ACHN (cell line): Measurements from ENCODE around the gene SNRNP48.

Experiments
- DNase-seq: peaks from one replicate; pipeline ENCODE4 v3.0.0-alpha.2; 2015
- in situ Hi-C: cut with HindIII; loops from 2 replicates; pipeline ENCODE4 v1.10.0; 2017; ENCODE audit warnings: low sequenced_read_pairs, low pct_ligation_motif_present, low pct_unique_long_range_greater_than_20kb

SNRNP48 gene

DNA sequence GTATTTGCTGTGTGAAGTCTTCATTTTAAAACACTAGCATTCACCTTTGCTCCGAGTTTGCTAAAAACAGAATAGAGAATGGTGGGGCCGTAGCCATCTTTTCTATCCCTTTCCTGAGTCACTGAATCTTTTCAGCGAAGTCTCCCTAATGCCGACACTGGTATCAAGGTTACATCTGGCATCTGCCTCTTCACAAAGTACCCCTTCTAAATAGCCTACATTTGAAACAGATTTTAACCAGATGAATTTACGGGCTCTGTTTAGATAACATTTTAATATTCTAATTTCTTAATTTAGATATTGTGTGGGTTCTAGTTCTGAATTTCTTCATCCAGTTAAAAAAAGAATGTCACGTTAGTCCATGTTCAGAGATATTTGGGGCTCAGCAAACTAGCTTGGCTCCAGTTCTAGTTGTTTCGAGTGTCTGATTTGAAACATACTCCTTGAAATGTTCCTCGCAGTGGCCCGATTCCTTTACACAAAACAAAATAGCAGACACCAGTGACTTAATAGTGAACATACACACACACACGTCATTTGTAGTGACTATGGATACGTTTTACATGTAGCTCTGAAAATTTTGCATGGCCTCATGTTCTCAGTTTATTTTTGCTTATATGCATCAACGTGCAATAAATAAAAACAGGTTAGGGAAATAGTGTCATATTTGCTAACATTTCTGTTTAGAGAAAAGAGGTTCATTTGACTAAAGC is 33.4 kb upstream of the SNRNP48 start:
- no peak for DNase-seq
- in situ Hi-C loops: no loop called here

DNA sequence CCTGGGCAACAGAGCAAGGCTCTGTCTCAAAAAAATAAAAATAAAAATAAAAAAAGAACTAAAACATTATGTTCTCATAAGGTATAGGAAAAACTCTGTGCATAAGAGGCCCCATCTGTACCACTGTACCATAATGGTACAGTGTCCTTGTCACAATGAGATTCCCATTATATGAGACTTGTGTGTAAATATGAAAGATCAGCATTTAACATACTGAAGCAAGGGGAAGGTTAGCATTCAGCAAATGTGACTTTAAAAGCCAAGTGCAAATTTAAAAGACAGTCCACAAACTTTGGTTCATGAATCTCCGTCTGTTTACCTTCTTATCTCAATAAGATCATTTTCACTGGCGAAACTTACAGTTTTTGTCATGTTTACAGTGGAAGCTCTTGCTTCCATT is 32.3 kb upstream of the SNRNP48 start:
- in situ Hi-C loops: no loop called here
- DNase-seq: no peak

DNA sequence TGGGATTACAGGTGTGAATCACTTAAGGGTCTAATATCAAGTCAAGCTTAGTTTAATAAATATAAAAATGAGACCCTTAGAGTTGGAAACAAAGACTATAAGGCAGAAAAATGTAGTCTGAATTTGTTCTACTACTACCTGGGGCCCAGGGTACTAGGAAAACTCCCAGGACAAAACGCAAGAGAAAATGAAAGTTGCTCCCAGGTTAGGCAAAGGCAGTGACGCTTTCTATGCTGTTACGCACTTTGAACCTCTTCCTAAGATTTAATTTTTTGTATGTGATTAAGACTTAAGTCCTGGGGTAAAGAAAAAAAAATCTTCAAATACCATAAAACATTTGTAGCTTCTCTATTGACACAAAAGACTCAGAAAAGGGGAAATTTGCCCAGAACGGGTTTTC is 31.2 kb upstream of the SNRNP48 start:
- no peak for DNase-seq
- in situ Hi-C loops: no loop called here

DNA sequence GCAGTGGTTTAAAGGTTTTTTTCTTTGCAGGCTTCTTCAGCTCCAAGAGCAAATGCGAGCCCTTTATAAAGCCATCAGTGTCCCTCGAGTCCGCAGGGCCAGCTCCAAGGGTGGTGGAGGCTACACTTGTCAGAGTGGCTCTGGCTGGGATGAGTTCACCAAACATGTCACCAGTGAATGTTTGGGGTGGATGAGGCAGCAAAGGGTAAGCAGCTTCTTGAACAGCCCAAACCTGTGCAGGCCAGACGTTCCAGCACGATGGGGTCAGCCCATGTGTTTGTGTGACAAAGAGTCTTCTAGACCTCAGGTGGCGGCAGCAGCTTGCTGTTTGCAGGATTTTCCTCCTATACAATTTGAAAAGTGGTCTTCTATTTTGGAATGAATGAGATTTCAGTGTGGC is 30.8 kb upstream of the SNRNP48 start:
- DNase-seq: no peak
- in situ Hi-C loops: no loop called here

DNA sequence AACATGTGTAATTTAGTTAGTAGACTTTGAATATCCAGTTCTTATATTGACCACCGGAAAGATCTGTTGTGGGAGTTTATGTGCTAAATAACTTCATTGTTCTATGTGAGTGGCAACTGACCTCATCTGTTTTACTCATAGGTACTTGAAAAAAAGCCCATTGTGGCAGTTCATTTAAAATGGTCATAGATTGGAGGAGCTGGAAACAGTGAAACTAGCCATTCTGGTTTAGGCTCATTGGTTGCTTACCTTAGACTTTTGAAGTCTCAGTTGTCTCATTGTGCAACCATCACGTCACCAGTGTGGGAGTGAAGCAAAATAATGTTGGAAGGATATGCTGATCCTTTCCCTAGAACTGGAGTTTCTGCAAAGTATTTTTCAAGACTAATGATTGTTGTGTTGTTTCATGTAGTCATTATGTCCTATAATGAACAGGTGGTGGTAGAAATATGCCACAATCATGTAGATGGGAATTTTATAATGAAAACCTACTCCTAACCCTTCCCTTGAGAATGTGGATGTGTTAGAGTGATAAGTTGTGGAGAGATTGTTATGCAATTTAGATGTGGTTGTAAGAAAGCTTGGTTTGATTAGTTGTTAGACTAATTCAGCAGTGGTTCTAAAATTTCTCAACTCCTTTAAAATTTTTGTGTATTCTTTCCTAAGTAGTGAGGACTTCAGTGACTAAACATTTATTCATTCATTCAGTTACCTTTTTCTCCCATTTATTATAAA is 30.2 kb upstream of the SNRNP48 start:
- in situ Hi-C loops: no loop called here
- DNase-seq: no peak

DNA sequence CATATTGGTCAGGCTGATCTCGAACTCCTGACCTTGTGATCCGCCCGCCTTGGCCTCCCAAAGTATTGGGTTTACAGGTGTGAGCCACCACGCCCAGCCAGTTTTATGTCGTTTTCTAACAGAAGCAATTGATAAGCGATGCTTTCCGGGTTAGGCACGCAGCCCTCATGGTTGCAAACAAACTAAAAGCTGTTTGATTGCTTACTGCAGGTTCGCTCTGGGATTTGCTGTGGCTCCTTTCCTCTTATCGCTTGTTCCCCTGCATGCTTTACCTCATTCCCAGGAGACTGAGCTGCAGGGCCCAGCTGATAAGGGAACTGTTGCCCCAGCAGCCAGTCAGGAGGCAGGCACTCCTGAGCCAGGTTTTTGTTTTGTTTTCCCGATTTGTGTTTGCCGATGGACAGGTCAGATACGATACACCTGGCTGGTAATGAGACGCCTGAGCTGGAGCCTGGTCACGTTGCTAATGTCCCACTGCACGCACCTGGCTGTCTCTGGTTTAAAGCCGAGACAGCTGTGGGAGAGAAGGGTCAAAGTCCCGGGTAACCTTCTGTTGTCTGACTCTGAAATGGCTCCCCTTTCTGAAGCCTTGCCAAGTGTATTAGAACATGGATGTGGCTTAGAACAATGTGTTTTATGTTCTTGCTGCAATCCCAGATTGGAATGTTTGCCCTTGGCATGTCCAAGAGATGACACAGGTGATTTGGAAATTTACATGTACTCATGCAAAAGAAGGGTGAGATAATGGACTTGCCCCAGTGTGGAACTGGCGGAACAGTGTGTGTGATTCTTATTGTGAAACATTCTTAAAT is 28.6 kb upstream of the SNRNP48 start:
- no peak for DNase-seq
- in situ Hi-C loops: no loop called here

DNA sequence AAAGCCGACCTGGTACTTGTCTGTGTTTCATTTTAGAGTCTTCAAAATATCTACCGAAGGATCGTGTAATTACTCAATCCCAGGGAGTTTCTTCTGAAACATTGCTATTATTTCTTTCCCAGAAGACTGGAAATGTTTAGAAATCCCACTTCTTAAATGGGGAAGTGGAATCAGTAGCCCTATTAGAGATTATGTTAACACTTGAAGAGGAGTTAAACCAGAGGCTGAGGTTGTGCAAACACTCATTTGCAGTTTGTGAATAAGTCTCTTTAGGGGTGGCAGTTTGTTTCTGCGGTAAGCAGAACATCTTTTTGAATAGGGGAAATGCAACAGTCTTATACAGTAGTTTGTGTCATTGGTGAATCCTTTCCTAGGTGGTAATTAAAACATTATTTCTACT is 27.2 kb upstream of the SNRNP48 start:
- no peak for DNase-seq
- in situ Hi-C loops: no loop called here

DNA sequence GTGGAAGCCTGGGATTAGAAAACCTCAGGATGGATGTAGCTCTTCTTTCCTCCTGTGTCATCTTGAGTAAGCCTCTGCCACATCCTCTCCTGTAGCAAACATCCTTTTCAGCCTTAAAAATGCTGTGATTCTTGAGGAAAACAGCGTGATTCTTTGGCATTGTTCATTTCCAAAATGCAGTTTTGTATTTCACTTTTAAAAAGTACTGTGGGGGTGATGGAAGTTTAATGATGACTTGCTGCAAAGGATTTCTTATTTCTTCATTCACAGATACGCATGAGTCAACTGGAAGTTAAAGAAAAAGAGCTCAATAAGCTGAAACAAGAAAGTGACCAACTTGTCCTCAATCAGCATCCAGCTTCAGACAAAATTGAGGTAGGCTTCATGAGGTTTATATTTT is 23.9 kb upstream of the SNRNP48 start:
- in situ Hi-C loops: no loop called here
- no peak for DNase-seq

DNA sequence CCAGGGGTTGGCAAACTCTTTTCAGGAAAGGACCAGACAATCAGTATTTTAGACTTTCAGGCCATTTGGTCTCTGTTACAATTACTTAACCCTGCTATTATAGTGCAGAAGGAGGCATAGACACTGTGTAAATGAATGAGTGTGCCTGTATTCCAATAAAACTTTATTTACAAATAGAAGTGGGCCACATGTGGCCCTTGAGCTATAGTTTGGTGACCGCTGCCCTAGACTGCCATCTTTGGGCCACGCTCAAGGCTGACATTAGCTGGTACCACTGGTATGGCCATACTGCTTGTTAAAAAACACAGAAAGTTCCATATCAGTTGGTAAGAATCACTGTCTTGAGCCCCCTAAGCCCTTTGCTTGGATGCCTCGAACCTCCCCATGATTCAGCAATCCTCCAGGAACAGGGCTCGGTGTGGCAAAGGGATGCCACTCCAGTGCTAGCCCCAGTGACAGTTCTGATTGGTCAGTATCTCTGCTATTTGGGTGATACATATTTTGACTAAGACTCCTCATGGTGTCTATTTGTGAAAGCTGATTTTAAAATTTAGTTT is 23.3 kb upstream of the SNRNP48 start:
- in situ Hi-C loops: no loop called here
- DNase-seq: no peak

DNA sequence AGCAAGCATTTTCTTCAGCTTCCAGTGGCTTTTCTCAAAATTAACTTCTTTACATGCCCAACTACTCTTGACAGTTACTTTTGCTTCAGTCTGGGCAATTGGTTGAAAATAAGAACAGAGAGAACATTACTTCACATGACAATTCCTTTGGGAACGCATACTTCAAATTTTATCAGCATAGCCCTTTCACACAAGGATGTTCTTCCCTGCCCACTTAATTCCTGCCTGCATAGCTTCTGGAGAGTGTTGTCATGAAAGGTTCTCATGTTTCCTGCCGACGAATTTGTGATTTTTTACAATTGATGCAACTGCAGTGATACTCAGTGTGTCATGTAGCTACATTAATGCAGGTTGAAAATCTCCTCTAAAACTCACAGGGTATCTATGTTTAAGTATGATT is 22.0 kb upstream of the SNRNP48 start:
- no peak for DNase-seq
- in situ Hi-C loops: no loop called here

DNA sequence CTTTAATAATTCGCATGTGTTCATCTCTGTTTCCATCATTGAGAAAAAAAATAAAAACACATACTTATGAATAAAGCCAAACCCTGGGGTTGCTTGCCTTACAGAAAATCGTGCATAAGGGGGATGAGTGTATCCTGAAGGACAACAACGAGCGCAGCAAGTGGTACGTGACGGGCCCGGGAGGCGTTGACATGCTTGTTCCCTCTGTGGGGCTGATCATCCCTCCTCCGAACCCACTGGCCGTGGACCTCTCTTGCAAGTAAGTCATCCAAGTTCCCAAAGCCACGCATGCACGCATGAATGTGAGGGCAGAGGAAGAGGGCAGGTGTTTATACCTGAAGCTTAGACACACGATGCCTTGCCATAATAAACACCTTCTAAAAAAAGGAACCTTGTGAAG is 20.9 kb upstream of the SNRNP48 start:
- DNase-seq: no peak
- in situ Hi-C loops: no loop called here

DNA sequence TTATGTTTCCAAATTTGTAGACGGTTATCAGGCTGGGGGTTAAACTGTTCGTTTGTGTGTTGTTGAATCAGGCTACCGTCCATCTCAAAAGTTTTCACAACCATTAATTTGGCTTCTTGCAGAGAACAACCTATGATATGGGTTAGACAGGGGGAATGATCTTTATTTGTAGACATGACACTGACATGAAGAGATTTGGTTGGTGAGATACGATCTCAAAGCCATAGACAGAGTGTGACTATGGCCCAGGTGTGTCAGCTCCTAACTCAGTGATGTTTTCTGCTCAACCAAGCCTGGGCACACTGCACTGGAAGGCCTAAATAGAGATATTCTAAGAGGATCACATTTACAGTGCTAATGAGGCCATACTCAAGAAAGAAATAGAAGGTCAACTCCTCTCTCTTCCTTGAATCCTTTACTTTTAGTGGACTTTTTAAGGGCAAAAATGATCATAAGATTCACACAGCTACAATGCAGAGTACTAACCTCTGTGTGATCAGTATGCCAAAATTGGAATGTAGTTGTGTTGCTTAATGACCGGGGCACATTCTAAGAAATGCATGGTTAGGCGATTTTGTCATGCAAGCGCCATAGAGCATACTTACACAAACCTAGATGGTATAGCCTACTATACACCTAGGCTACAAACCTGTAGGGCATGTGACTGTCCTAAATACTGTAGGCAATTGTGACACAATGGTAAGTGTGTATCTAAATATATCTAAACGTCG is 17.6 kb upstream of the SNRNP48 start:
- in situ Hi-C loops: no loop called here
- DNase-seq: no peak

DNA sequence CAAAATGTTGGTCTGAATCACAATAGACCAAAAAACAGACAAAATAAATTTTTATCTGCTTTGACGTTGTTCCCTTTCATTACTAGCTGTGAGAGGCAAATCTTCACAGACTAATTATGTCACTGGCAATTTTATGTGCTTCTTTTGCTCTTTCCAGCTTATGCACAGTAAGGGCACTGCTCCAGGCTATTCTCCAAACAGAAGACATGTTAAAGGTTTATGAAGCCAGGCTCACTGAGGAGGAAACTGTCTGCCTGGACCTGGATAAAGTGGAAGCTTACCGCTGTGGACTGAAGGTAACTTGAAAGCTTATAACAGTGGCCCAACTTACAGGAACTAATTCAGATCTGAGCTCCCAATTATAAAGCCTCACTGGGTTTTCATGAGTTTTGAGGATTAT is 15.5 kb upstream of the SNRNP48 start:
- no peak for DNase-seq
- in situ Hi-C loops: no loop called here

DNA sequence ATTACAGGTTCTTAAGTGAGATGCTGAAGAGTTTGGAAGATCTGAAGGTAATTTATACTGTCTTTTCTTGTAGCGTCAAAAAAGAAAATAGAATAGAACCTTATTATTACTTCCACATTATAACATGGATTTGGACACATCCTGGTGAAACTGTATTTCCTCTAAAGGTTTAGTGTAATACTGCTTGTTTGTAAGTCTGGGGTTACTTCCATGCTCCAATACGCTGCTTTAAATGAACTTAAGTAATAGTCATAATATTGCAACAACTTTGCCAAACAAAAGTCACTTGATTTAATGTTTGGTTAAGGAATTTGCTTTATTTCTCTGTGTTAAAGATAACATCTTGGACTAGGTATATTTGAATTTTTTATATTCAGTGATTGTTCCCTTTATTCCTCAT is 11.5 kb upstream of the SNRNP48 start:
- no peak for DNase-seq
- in situ Hi-C loops: loop anchor here (25.0 kb wide), 1 partner anchor 291 kb away; no protein-coding TSS in a partner anchor

DNA sequence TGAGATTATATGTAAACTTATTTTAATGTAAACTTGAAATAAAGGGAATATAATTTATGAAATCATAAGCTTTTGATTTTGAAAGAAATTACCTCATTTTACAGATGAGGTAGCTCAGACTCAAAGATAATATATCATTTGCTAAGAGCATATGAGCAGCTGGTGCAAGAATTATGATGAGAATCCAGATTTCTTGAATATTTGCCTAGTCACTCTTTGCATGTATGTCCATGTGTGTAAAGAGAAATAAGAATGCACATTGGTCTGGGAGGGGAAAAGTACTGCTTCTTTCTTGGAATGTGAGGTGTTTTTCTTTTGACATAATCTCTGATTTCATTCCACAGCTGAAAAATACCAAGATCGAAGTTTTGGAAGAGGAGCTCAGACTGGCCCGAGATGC is 11.1 kb upstream of the SNRNP48 start:
- DNase-seq: no peak
- in situ Hi-C loops: loop anchor here (25.0 kb wide), 1 partner anchor 292 kb away; no protein-coding TSS in a partner anchor

DNA sequence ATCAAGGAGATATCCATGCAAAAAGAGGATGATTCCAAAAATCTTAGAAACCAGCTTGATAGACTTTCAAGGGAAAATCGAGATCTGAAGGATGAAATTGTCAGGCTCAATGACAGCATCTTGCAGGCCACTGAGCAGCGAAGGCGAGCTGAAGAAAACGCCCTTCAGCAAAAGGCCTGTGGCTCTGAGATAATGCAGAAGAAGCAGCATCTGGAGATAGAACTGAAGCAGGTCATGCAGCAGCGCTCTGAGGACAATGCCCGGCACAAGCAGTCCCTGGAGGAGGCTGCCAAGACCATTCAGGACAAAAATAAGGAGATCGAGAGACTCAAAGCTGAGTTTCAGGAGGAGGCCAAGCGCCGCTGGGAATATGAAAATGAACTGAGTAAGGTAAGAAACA is 10.1 kb upstream of the SNRNP48 start:
- in situ Hi-C loops: loop anchor here (25.0 kb wide), 1 partner anchor 293 kb away; no protein-coding TSS in a partner anchor
- no peak for DNase-seq

DNA sequence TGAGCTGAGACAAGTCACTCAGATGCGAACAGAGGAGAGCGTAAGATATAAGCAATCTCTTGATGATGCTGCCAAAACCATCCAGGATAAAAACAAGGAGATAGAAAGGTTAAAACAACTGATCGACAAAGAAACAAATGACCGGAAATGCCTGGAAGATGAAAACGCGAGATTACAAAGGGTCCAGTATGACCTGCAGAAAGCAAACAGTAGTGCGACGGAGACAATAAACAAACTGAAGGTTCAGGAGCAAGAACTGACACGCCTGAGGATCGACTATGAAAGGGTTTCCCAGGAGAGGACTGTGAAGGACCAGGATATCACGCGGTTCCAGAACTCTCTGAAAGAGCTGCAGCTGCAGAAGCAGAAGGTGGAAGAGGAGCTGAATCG is 9.5 kb upstream of the SNRNP48 start:
- in situ Hi-C loops: loop anchor here (25.0 kb wide), 1 partner anchor 293 kb away; no protein-coding TSS in a partner anchor
- DNase-seq: no peak

DNA sequence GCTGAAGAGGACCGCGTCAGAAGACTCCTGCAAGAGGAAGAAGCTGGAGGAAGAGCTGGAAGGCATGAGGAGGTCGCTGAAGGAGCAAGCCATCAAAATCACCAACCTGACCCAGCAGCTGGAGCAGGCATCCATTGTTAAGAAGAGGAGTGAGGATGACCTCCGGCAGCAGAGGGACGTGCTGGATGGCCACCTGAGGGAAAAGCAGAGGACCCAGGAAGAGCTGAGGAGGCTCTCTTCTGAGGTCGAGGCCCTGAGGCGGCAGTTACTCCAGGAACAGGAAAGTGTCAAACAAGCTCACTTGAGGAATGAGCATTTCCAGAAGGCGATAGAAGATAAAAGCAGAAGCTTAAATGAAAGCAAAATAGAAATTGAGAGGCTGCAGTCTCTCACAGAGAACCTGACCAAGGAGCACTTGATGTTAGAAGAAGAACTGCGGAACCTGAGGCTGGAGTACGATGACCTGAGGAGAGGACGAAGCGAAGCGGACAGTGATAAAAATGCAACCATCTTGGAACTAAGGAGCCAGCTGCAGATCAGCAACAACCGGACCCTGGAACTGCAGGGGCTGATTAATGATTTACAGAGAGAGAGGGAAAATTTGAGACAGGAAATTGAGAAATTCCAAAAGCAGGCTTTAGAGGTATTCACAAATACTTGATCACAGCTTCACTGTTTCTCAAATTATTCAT is 8.9 kb upstream of the SNRNP48 start:
- in situ Hi-C loops: loop anchor here (25.0 kb wide), 1 partner anchor 294 kb away; no protein-coding TSS in a partner anchor
- peak; percentile 24 for DNase-seq
